H1 (cell line): ENCODE results near the gene GRK6.

Experiments
- BACH1 ChIP-seq: IDR thresholded peaks from 2 replicates; pipeline ENCODE4 v1.6.1; 2012; ENCODE audit warnings: low read length, improper control_type of control experiment
- CREB1 ChIP-seq: IDR thresholded peaks from 2 replicates; pipeline ENCODE4 v1.6.1; 2012; ENCODE audit warnings: inconsistent platforms
- CTCF ChIP-seq, 3 experiments: IDR thresholded peaks; 1 replicate in 2 of 3; 2 replicates in 1 of 3; pipeline versions ENCODE4 v1.5.1 to v1.6.1; 2011; ENCODE audit warnings: low read length in 3 of 3, mild to moderate bottlenecking in 3 of 3, inconsistent platforms in 2 of 3, low read depth in 1 of 3, moderate library complexity in 1 of 3; ENCODE audit not compliant: insufficient read depth in 1 of 3; ENCODE audit errors: control extremely low read depth in 1 of 3
- FOSL1 ChIP-seq: IDR thresholded peaks from 2 replicates; pipeline ENCODE4 v1.6.1; 2011; ENCODE audit warnings: mild to moderate bottlenecking, low read depth, low read length, moderate library complexity; ENCODE audit not compliant: insufficient read depth
- POLR2A ChIP-seq, 2 experiments: IDR thresholded peaks; 1 replicate in 1 of 2; 2 replicates in 1 of 2; pipeline ENCODE4 v1.6.1; 2011; ENCODE audit warnings: low read depth in 2 of 2, low read length in 2 of 2, mild to moderate bottlenecking in 2 of 2; ENCODE audit errors: control extremely low read depth in 1 of 2
- SP1 ChIP-seq: IDR thresholded peaks from 2 replicates; pipeline ENCODE4 v1.6.1; 2011; ENCODE audit warnings: low read depth, low read length
- SP4 ChIP-seq: IDR thresholded peaks from 2 replicates; pipeline ENCODE4 v1.6.1; 2012; ENCODE audit warnings: low read length, inconsistent platforms
- TF ChIP-seq, protein P1 (sequence below): IDR thresholded peaks from 2 replicates; pipeline ENCODE4 v1.6.1; 2012; ENCODE audit warnings: inconsistent platforms
- TF ChIP-seq, protein P2 (sequence below): IDR thresholded peaks from 2 replicates; pipeline ENCODE4 v1.6.1; 2011; ENCODE audit warnings: low read depth, mild to moderate bottlenecking, low read length; ENCODE audit not compliant: insufficient read depth

GRCh38 chr5:177392765-177393164 is 33.7 kb upstream of the GRK6 start:
- TF ChIP-seq CTCF (IDR thresholded peaks at IDR 0.05; ENCODE audit: control extremely low read depth in 1 of 3, insufficient read depth in 1 of 3, low read depth in 1 of 3, low read length in 3 of 3), result no peak
- TF ChIP-seq CREB1, result no peak
- TF ChIP-seq POLR2A (IDR thresholded peaks at IDR 0.05; ENCODE audit: control extremely low read depth in 1 of 2, low read depth in 2 of 2, low read length in 2 of 2), result no peak
- TF ChIP-seq BACH1, result no peak
- no peak for TF ChIP-seq SP4
- TF ChIP-seq SP1, result no peak
- TF ChIP-seq, protein P1, sequence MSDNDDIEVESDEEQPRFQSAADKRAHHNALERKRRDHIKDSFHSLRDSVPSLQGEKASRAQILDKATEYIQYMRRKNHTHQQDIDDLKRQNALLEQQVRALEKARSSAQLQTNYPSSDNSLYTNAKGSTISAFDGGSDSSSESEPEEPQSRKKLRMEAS, result no peak
- TF ChIP-seq, protein P2, sequence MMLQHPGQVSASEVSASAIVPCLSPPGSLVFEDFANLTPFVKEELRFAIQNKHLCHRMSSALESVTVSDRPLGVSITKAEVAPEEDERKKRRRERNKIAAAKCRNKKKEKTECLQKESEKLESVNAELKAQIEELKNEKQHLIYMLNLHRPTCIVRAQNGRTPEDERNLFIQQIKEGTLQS, result no peak
- TF ChIP-seq FOSL1, result no peak
